HG02981 (cell line): Measurements from ENCODE around the gene PGGHG.
"Not testable (repeated sequence)": the region's sequence is repeated elsewhere in the genome, so short reads cannot be mapped to it uniquely, and the experiment has no call there.

Source experiments
- ATAC-seq: cut with Tn5 transposase; IDR thresholded peaks from one replicate; pipeline ENCODE4 v1.9.1; 2021; ENCODE audit warnings: mild to moderate bottlenecking, moderate library complexity; ENCODE audit not compliant: unreplicated experiment

PGGHG gene

GRCh38 chr11:284105-285020, 4.6 kb upstream of the PGGHG start:
- no peak for ATAC-seq

- ATAC-seq: no peak
Measured at GRCh38 chr11:285021-285893, 3.7 kb upstream of the PGGHG start.

GRCh38 chr11:285894-286220, 3.1 kb upstream of the PGGHG start:
- no peak for ATAC-seq

DNA sequence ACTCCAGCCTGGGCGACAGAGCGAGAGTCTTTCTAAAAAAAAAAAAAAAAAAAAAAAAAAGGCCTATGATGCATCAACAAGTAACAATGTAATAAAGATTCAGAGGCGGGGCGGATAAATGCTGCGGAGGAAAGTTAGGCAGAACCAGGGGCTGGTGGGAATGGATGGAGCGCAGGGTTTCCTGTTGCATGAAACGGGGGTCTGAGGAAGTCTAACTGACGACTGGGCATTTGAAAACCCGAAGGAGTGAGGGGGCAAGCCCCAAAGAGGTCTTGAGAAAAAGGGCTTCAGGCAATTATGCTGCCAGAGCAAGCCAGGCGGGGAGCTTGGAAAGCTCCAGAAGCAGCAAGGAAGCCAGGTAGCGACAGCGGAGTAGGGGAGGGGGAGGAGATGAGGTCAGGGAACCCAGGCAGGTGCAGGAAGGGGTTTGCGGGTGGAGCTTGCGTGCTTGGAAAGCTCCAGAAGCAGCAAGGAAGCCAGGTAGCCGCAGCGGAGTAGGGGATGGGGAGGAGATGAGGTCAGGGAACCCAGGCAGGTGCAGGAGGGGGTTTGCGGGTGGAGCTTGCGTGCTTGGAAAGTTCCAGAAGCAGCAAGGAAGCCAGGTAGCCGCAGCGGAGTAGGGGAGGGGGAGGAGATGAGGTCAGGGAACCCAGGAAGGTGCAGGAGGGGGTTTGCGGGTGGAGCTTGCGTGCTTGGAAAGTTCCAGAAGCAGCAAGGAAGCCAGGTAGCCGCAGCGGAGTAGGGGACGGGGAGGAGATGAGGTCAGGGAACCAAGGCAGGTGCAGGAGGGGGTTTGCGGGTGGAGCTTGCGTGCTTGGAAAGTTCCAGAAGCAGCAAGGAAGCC, 1.7 kb upstream of the PGGHG start:
- not testable (repeated sequence) for ATAC-seq

GRCh38 chr11:287821-288477, 977 bp upstream of the PGGHG start:
- no peak for ATAC-seq

DNA sequence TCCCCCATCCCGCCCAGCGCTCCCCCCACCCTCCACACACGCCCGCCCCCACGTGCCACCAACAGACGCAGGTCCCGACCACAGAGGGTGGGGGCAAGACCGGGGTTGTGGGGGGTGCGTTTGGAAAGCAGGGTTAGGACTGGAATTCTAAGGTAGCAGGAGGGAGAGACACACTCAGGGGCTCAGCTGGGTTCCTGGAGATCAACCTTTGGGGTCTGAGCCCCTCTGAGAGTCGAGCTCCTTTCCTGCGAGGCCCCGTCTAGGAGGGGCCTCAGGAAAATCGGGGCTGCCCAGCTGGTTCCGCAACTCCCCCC, 429 bp downstream of the PGGHG start:
- no peak for ATAC-seq

- no peak for ATAC-seq
Measured at GRCh38 chr11:289712-290620, 1.0 kb downstream of the PGGHG start.

- ATAC-seq: no peak
Measured at GRCh38 chr11:290621-291231, 1.8 kb downstream of the PGGHG start.

DNA sequence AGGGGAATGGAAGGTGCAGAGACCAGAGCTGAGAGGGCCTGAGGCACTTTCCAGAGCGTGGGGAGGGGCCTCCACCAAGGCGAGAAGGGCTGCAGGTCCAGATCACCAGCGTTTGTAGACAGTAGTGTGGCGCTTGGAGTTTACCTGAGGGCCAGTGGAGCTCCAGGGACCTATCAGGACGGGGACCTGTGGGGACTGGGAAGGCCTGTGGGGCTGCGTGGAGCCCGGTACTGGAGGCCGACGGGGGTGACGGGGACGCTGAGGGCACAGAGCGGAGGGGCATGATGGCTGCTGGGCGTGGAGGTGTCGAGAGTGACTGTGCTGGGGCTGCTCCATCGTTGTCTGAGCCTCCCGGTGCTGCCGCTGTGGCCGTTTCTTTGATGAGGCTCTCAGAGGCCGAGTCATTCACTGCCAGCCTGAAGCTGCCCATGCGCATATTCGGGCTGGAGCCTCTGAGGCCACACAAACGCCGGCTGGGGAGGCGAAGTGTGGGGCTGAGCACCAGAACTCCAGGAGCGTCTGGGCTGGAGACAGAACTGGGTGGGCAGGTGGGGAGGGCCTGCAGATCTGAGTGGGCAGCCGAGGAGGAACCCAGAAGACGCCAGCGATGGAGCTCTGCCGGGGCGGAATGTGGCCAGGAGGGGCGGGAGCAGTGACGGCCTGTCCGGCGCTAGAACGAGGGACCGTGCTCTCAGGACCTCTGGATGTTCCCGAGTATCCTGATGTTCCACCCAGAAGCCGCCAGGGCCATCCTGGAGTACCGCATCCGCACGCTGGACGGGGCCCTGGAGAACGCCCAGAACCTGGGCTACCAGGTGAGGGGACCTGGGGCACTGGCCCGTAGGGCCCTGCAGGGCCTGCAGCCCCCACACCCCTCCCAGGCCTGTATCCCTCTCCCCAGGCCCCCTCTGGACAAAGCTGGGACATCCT, 2.6 kb downstream of the PGGHG start:
- ATAC-seq: no peak

- ATAC-seq: no peak
Measured at GRCh38 chr11:292211-293121, 3.5 kb downstream of the PGGHG start.

DNA sequence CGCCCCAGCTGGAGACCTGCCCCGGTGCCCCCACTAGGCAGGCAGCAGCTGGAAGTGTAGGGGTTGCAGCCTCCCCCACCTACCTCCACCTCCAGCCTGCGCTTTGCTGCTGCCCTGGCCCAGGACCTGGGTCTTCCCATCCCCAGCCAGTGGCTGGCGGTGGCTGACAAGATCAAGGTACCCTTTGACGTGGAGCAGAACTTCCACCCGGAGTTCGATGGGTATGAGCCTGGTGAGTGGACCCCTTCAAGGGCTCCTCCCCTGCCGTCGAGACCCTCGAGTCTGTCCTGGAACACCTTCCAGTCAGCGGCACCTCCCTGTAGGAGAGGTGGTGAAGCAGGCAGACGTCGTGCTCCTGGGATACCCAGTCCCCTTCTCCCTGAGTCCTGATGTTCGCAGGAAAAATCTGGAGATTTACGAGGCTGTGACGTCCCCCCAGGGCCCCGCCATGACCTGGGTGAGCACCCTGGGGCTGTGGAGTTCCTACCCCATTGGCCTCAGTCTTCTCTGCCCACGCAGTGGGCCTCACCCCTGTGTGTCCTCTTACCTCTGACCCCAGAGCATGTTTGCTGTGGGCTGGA, 4.4 kb downstream of the PGGHG start:
- ATAC-seq: no peak

- no peak for ATAC-seq
Measured at GRCh38 chr11:293852-294661, 5.1 kb downstream of the PGGHG start.

- no peak for ATAC-seq
Measured at GRCh38 chr11:294780-295179, 5.9 kb downstream of the PGGHG start.

DNA sequence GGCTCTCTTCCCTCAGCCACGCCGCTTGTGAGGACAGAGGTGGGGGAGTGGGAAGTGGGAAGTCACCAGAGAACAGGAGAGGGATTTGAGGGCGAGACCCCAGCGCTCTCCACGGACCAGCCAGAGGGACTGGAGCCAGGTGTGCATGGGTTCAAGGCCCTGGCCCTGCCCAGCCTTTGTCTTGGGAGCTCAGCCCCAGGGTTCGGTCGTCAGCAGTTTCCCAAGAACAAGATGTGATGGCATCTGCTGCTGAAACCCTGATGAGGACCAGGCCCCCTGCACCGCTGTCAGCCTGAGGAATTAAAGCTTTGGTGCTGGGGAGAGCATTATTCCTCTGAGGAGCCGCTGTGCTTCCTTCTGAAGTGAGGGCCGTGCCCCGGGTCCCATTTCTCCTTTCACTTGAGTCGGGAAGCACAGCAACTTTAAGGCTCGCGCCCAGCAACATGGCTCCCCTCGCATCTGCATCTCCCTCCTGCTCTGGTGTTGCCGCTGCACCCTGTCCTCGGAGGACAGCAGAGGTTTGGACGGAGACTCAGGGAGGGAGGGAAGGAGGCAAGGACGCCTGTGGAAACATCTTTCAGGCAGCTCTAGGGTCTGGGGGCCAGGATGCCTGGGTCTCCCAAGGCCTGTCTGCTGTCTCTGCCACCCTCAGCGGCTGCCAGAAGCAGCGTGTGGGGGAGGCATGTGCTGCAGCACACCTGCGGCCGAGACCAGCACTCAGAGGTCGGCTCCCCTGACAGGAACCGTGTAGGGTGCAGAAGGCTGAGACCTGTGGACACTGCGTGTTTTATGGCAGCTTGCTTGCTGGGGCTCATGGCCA, 6.6 kb downstream of the PGGHG start:
- no peak for ATAC-seq
